Cortex of kidney (tissue), 1 donor: ENCODE data around the gene RNF151.
"Not testable (repeated sequence)": the region's sequence is repeated elsewhere in the genome, so short reads cannot be mapped to it uniquely, and the experiment has no call there.

ENCODE experiments used
- DNase-seq: peaks from one replicate; lab custom pipeline; 2025; lab: John Stamatoyannopoulos, UW

RNF151 gene

DNA sequence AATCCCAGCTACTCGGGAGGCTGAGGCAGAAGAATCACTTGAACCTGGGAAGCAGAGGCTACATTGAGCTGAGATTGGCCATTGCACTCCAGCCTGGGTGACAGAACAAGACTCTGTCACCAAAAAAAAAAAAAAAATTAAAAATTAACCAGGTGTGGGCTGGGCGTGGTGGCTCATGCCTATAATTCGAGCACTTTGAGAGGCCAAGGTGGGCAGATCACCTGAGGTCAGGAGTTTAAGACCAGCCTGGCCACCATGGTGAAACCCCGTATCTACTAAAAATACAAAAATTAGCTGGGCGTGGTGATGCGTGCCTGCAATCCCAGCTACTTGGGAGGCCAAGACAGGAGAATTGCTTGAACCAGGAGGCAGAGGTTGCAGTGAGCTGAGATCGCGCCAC, 26.8 kb upstream of the RNF151 start:
- not testable (repeated sequence) for DNase-seq

DNA sequence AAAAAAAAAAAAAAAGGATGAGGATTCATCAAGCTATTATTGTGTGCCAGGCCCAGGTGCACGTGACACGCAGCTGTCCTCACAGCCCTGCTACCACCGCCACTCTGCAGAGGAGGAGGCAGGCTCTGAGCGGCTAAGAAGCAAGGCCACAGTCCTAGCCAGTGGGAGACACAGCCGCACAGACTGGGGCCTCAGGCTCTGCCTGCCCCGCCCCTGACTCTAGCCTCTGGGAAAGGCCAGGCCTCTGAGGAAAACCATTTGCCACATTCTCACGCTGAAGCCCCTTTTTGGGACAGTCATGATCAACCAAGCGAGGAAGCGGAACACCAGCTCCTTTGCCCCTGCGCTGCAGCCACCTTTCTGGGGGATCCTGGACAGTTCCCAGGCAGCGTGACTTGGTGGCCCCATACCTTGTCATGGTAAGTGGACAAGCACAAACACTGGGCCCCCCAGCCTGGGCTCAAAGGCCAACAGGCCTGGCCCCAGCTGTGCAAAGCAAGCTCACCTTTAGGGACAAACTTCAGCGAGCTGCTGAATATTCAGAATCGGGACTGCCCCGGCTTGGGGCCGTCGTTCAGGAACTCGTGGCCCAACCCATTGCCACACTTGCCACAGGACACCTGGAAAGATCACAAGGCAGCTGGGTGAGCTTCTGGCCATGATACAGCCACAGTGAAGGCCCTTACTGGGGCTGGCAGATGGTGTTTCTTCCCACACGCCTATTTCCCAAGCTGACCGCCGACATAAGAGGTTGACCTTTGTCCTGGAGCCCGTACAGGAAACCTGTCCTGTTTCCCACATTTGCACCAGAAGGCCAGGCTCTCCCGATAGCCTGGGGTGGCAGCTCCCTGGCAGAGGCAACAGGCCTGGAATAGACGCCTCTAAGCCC, 26.1 kb upstream of the RNF151 start:
- DNase-seq = no peak

DNA sequence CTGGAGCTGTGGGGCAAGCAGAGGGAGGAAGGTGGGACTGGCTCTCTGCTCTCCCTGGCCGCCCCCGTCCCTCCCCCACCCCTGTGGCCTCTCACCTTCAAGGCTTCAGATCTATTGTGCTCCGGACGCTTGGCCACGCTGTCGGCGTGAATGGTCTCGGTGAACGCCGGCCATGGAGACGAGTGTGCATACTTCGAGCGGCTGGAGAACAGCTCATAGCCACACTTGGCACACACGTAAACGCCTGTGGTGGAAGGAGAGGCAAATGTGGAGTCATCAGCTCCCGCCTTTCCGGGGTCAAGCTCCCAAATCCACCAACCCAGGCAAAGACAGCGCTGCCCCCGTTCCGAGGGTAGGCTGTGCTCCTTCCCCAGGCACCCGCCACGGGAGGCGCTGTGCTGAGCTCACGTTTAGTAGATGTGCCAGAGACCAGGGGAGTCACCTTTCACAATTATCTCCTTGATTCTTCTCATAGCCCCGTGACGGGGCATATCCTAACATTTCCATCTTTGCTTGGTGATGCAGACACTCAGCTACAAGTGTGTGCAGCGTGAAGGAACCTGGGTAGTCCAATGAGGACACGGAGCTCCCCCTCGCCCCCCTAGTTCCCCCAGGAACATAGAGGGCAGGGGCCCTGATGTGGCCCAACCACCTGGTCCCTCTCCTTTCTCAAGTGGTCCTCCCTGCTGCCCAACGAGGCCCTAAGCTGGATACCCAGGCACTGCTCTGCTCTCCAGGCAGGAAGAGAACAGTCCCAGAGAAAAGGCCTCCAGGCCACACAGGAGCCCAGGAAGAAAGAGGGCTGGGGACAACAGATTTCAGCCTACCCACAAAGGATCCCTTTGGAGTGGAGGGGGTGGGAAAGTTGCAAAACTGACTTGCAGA, 25.3 kb upstream of the RNF151 start:
- no peak for DNase-seq

DNA sequence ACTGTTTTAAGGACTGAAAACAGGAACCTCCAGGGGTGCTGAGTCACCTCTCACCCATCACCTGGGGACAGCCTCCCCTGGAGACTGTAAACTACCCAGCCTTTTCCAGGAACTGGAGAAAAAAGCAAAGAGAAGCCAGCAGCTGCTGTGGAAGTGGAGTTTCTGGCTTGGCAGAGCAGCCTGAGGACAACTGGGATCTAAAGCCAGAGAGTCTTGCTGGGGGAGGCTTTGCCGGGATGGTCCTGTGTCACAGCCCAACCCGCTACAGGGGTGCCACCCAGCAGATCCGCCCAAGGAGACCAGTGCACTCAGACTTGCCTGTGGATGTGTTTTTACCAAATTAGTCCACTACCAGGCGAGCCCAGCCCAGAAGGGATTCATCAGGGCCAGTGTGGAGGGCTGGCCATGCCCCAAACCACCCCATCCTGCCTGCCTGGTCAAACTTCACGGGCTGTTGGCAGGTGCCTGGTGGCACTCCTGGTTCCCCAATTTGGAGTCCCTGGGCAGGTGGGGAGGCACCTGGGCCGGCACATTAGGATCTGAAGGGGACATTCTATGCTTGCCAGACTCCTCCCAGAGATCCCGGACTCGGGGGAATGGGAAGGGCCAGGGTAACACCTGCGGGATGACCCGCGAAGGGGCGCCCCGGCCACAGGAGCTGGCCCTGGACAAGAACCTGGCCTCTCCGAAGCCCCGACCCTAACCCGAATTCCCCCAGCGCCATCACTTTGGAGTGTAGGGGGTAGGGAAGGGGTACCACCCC, 24.4 kb upstream of the RNF151 start:
- DNase-seq = no peak

GRCh38 chr16:1942810-1943726, 23.6 kb upstream of the RNF151 start, which contains the start of gene MSRB1:
Gene MSRB1, minus strand, starts transcription at chr16:1943199. Its CDS starts 43 bp downstream, at chr16:1943156.
- peak; percentile 68 for DNase-seq

GRCh38 chr16:1944612-1945199, 21.9 kb upstream of the RNF151 start:
- DNase-seq = no peak

GRCh38 chr16:1945559-1946391, 20.9 kb upstream of the RNF151 start:
- no peak for DNase-seq

DNA sequence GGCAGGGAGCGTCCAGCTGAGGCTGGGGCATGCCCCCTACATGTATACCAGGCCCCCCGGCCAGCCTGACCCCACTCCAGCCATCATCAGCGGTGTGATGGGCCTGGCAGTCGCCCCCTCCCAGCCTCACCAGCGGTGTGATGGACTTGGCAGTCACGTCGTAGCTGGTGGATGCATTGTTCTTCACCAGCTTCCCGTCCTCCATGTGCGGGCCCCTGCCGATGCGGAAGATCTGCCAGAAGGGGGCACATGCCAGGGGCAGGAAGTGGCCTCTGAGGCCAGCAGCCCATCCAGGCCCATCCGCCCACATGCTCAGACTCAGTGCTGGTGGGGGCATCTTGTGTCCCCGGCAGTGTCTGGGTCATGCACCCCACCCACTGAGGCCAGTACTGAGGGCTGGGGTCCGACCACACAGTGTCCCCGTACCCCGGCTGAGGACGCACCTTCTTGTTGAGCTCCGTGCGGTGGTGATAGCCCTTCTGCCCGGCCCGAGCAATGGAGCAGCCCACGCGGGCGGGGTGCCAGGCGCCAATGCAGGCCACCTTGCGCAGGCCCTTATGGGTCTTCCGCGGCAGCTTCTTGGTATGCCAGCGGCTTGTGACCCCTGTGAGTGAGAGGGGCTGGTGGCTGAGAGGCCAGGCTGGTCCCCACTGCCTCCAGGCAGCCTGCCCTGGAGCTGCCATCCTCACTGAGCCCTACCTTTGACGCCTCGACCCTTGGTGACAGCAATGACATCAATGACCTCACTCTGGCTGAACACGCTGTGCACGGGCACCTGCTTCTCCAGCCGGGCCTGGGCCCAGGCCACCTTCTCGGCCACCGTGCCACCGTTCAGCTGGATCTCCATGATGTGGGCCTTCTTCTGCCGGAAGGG, 19.9 kb upstream of the RNF151 start:
- no peak for DNase-seq

- DNase-seq = no peak
Measured at GRCh38 chr16:1947369-1947670, 19.3 kb upstream of the RNF151 start.

DNA sequence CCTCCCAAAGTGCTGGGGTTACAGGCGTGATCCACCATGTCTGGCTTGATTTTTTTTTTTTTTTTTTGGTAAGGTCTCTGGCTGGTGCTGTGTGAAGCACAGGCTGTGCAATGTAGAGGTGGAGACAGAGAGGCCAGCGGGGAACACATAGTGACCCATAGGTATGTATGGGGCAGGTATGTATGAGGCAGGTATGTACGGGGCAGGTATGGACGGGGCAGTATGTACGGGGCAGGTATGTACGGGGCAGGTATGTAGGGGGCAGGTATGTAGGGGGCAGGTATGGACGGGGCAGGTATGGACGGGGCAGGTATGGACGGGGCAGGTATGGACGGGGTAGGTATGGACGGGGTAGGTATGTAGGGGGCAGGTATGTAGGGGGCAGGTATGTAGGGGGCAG, 17.1 kb upstream of the RNF151 start:
- no peak for DNase-seq

GRCh38 chr16:1950047-1950446, 16.6 kb upstream of the RNF151 start:
- no peak for DNase-seq

GRCh38 chr16:1950559-1950958, 16.1 kb upstream of the RNF151 start:
- DNase-seq = no peak

DNA sequence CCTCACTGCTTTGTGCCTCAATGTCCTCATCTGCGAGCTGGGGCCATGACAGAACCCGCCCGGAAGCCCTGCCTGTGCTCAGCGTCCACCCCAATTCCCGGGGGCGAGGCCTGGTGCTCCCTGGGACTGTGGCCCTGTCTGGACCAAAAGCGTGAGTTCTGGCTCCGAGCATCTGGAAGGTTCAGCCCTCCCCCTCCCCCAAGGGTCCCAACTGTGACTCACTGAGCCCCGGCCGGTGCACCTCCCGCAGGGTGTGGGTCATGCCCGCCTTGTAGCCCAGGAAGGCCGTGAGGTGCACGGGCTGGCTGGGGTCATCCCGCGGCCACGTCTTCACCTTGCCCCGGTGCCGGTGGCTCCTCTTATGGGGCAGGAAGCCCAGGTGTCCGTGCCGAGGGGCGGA, 12.9 kb upstream of the RNF151 start:
- DNase-seq = no peak

DNA sequence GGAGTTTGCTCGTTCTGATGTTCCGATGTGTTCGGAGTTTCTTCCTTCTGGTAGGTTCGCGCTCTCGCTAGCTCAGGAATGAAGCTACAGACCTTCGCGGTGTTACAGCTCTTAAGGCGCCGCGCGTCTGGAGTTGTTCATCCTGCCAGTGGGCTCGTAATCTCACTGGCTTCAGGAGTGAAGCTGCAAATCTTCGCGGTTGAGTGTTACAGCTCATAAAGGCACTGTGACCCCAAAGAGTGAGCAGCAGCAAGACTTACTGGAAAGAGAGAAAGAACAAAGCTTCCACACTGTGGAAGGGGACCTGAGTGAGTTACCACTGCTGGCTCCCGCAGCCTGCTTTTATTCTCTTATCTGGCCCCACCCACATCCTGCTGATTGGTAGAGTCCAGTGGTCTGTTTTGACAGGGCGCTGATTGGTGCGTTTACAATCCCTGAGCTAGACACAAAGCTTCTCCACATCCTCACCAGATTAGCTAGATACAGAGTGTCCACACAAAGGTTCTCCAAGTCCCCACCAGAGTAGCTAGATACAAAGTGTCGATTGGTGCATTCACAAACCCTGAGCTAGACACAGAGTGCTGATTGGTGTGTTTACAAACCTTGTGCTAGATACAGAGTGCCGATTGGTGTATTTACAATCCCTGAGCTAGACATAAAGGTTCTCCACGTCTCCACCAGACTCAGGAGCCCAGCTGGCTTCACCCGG, 9.1 kb upstream of the RNF151 start:
- not testable (repeated sequence) for DNase-seq

GRCh38 chr16:1958143-1958491, 8.5 kb upstream of the RNF151 start:
- not testable (repeated sequence) for DNase-seq

GRCh38 chr16:1958715-1959268, 7.9 kb upstream of the RNF151 start:
- no peak for DNase-seq

- DNase-seq = no peak
Measured at GRCh38 chr16:1959269-1960039, 7.2 kb upstream of the RNF151 start, which contains the start of gene NDUFB10. Gene NDUFB10, plus strand, starts transcription at chr16:1959538. Its CDS starts 87 bp downstream, at chr16:1959625.
